OCI-LY7 (cell line): ENCODE measurements around the gene MAN1A1. TPM values are rescaled to one million over a fixed set of nuclear protein-coding genes. Genes with fewer than 3 reads are reported as not detected.

Source experiments
- BruUV-seq: library from RNA; stranded (reverse); fragments of 400-500 nt; replicated peaks from 2 replicates; lab custom pipeline; 2021; lab: Mats Ljungman, UMichigan
- CTCF ChIA-PET: fragments of 300-600 bp; sonication (Branson Sonifier 250); formaldehyde crosslinking; loops from one replicate; lab custom pipeline; 2022; ENCODE audit warnings: antibody characterized with exemption; ENCODE audit not compliant: unreplicated experiment; lab: Charles Lee
- POLR2A ChIA-PET: fragments of 300-600 bp; sonication (Branson Sonifier 250); formaldehyde crosslinking; loops from one replicate; lab custom pipeline; 2022; ENCODE audit warnings: antibody characterized with exemption; lab: Charles Lee
- DNase-seq: peaks from one replicate; pipeline ENCODE4 v3.0.0-alpha.2; 2015; ENCODE audit warnings: low spot score
- H2AFZ ChIP-seq: fragments of 200-600 bp; sonication (generic), shearing (Covaris generic); 2 replicates; pipeline ENCODE4 v1.6.1; 2014; ENCODE audit warnings: mild to moderate bottlenecking, antibody characterized with exemption, low read length, moderate library complexity
- H3K27ac ChIP-seq: fragments of 200-600 bp; sonication (generic); 2 replicates; pipeline ENCODE4 v1.5.1; 2014; ENCODE audit warnings: mixed run types, low read depth, mild to moderate bottlenecking, moderate library complexity, low read length, inconsistent platforms; ENCODE audit not compliant: poor library complexity, severe bottlenecking
- H3K36me3 ChIP-seq: fragments of 200-600 bp; sonication (generic); 2 replicates; pipeline ENCODE4 v1.6.1; 2014; ENCODE audit warnings: mild to moderate bottlenecking, antibody characterized with exemption, low read length, moderate library complexity, mixed read lengths; ENCODE audit not compliant: insufficient read depth
- H3K4me1 ChIP-seq: fragments of 200-600 bp; sonication (generic); 2 replicates; pipeline ENCODE4 v1.5.1; 2014; ENCODE audit warnings: mild to moderate bottlenecking, low read length; ENCODE audit not compliant: insufficient read depth, poor library complexity, severe bottlenecking
- H3K4me2 ChIP-seq: fragments of 200-600 bp; sonication (generic); 2 replicates; pipeline ENCODE4 v1.6.1; 2014; ENCODE audit warnings: mild to moderate bottlenecking, low read length
- H3K4me3 ChIP-seq: fragments of 200-600 bp; sonication (generic); 2 replicates; pipeline ENCODE4 v1.5.1; 2014; ENCODE audit warnings: mild to moderate bottlenecking, low read depth, low read length; ENCODE audit not compliant: poor library complexity, severe bottlenecking
- H3K79me2 ChIP-seq: fragments of 200-600 bp; sonication (generic); 2 replicates; pipeline ENCODE4 v1.6.1; 2016; ENCODE audit warnings: low read depth, mild to moderate bottlenecking, low read length, moderate library complexity, mixed read lengths; ENCODE audit not compliant: insufficient read depth
- H3K9me2 ChIP-seq: fragments of 200-600 bp; sonication (generic); 2 replicates; pipeline ENCODE4 v1.6.1; 2016; ENCODE audit warnings: mild to moderate bottlenecking, low read length, mixed read lengths; ENCODE audit not compliant: insufficient read depth
- H3K9me3 ChIP-seq: fragments of 200-600 bp; sonication (generic); 2 replicates; pipeline ENCODE4 v1.6.1; 2014; ENCODE audit warnings: mild to moderate bottlenecking, mixed run types, low read length, mixed read lengths
- H4K20me1 ChIP-seq: fragments of 200-600 bp; sonication (generic); 2 replicates; pipeline ENCODE4 v1.6.1; 2014; ENCODE audit warnings: mild to moderate bottlenecking, antibody characterized with exemption, low read length, moderate library complexity, mixed read lengths; ENCODE audit not compliant: insufficient read depth
- EZH2phosphoT487 ChIP-seq: fragments of 200-600 bp; sonication (generic); IDR thresholded peaks from 2 replicates; pipeline ENCODE4 v1.6.1; 2018; ENCODE audit warnings: low read depth, borderline replicate concordance, mild to moderate bottlenecking, mixed run types, antibody characterized with exemption, low read length, moderate library complexity, mixed read lengths
- intact Hi-C: fragments of 100-400 bp; cut with micrococcal nuclease; formaldehyde crosslinking; loops from one replicate; pipeline ENCODE4 v1.10.0; 2022; ENCODE audit not compliant: unreplicated experiment
- total RNA-seq, 2 experiments: library from RNA; depleted of rRNA in 1 of 2; stranded (reverse); fragments of >200 nt in 1 of 2; shearing (Covaris generic) in 1 of 2; gene quantifications; 2 replicates each; pipeline ENCODE4 v1.2.3, GENCODE V29; 2014 to 2022
- TF ChIP-seq, protein P1 (sequence below): fragments of 200-600 bp; sonication (generic); conservative IDR thresholded peaks from 2 replicates; pipeline ENCODE4 v1.5.1; 2014; ENCODE audit warnings: mild to moderate bottlenecking, antibody characterized with exemption, low read length, moderate library complexity, mixed read lengths

Gene MAN1A1
- total RNA-seq, 2 experiments from 2014 or later = 72.4 to 74.3 TPM

DNA sequence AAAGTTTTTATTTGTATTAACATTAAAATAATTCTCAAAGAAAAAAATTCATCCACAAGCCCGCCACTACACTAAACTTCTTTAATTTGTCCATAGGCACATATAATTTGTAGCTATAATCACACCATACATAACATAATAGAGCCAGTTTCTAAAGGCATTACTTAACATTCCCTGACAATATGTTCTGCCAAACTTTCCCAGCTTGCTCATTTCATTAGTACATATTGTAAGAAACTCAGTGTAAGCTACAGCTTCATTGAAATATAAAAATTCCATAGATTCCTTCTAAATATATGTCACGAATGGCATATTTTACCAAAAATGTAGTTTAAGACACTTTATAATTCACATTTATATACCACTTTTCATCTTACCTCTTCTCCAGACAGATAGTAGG lies 59.3 kb downstream of the MAN1A1 start:
- intact Hi-C loops = no loop called here
- TF ChIP-seq, protein P1, sequence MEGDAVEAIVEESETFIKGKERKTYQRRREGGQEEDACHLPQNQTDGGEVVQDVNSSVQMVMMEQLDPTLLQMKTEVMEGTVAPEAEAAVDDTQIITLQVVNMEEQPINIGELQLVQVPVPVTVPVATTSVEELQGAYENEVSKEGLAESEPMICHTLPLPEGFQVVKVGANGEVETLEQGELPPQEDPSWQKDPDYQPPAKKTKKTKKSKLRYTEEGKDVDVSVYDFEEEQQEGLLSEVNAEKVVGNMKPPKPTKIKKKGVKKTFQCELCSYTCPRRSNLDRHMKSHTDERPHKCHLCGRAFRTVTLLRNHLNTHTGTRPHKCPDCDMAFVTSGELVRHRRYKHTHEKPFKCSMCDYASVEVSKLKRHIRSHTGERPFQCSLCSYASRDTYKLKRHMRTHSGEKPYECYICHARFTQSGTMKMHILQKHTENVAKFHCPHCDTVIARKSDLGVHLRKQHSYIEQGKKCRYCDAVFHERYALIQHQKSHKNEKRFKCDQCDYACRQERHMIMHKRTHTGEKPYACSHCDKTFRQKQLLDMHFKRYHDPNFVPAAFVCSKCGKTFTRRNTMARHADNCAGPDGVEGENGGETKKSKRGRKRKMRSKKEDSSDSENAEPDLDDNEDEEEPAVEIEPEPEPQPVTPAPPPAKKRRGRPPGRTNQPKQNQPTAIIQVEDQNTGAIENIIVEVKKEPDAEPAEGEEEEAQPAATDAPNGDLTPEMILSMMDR = no peak
- TF ChIP-seq EZH2phosphoT487 = no peak
- Histone ChIP-seq H3K36me3 (peaks cover 97% of the 10 kb centered on the region), H3K27ac (no peak overlapping the region), H3K9me3 (peaks cover 6% of the 10 kb centered on the region; the same call in 1 of the 2 replicates), H3K9me2 (no peaks in the 10 kb centered on the region), H3K4me1 (no peaks in the 10 kb centered on the region), H4K20me1 (peaks cover 10% of the 10 kb centered on the region; the same call in 1 of the 2 replicates), H3K4me3 (no peak overlapping the region), H3K79me2 (peaks cover 97% of the 10 kb centered on the region), H3K4me2 (no peak overlapping the region), H2AFZ (no peak overlapping the region)
- no peak for DNase-seq
- CTCF ChIA-PET = interaction anchor here (0.6 kb wide), 1 partner anchor 16 kb away, joined by 3 read pairs; no protein-coding TSS in a partner anchor
- POLR2A ChIA-PET = interaction anchor here (0.5 to 2.1 kb wide), 5 partner anchors 8 to 26 kb away, joined by 3 to 6 read pairs (median 3); no protein-coding TSS in a partner anchor
- no TSS peak for BruUV-seq

DNA sequence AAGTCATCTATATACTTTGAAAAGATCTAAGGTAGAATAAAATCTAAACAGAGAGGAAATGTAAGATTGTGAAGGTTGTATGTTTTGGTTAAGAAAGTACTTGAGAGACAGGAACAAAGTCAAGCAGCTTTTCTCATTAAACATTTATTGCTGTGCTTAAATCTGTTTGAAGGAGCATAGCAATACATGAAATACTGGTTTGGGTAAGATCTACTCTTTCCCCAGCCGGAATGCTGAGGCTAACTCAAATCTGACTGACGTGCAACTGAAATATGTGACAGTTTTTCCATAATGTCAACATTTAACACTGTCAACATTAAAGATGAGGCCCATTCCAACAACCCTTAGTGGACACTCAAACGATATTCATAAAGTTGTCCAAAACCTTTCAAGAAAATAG lies 59.9 kb downstream of the MAN1A1 start:
- H3K4me2 ChIP-seq = no peak overlapping the region
- peaks cover 6% of the 10 kb centered on the region; the same call in 1 of the 2 replicates for H3K9me3 ChIP-seq
- DNase-seq = no peak
- H3K9me2 ChIP-seq = no peaks in the 10 kb centered on the region
- no peak overlapping the region for H3K4me3 ChIP-seq
- H3K4me1 ChIP-seq = no peaks in the 10 kb centered on the region
- POLR2A ChIA-PET = interaction anchor here (0.7 to 2.0 kb wide), 3 partner anchors 15 to 27 kb away, joined by 3 to 6 read pairs (median 3); no protein-coding TSS in a partner anchor
- no peak overlapping the region for H3K27ac ChIP-seq
- peaks cover 10% of the 10 kb centered on the region; the same call in 1 of the 2 replicates for H4K20me1 ChIP-seq
- no peak overlapping the region for H2AFZ ChIP-seq
- TF ChIP-seq EZH2phosphoT487 = no peak
- TF ChIP-seq, protein P1 = no peak
- intact Hi-C loops = no loop called here
- CTCF ChIA-PET = interaction anchor here (0.6 kb wide), 1 partner anchor 17 kb away, joined by 3 read pairs; no protein-coding TSS in a partner anchor
- H3K36me3 ChIP-seq = peaks cover 97% of the 10 kb centered on the region
- BruUV-seq = no TSS peak
- peaks cover 97% of the 10 kb centered on the region for H3K79me2 ChIP-seq
